ENCODE results near the gene C1QTNF9.
"Not testable (repeated sequence)": the region's sequence is repeated elsewhere in the genome, so short reads cannot be mapped to it uniquely, and the experiment has no call there.

Gene C1QTNF9

DNA sequence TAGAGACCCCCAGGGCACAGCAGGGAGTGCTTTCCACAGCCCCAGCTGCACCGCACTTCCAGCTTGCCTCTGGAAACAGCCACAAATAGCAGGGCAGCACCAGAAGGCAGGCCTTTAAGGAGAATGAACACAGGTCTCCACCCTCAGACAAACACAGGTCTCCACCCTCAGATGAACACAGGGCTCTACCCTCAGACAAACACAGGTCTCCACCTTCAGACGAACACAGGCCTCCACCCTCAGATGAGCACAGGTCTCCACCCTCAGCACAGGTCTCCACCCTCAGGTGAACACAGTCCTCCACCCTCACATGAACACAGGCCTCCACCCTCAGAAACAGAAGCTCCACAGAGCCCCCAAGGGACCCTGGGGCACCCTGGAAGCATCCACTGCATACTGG, 51.7 kb downstream of the C1QTNF9 start:
- DNase-seq (ENCODE audit: low read depth in 3 of 3) = no peak

DNA sequence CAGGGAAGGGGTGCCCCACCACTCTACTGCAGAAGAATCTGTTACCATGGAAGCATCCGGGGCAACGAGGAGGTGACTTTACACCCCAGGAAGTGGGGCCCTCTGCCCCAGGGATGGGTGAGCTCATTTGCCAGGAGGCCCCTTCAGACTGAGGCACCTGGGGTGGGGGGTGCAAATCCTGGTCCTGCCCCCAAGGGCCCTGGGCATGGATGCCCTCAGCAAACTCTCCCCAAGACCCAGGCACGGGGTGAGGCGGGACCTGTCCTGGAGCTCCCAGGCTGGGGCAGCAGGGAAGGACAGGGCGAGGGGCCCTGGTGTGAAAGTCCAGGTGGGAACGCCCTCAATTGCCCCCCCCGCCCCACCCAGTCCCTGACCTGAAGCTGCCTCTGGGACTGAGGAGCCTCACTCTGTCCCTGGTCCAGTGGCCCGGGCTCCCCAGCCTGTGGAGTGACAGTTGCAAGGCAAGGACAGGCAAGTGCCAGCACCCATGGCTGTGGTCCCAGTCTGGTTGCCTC, 52.5 kb downstream of the C1QTNF9 start:
- DNase-seq (ENCODE audit: low read depth in 3 of 3) = no peak

DNA sequence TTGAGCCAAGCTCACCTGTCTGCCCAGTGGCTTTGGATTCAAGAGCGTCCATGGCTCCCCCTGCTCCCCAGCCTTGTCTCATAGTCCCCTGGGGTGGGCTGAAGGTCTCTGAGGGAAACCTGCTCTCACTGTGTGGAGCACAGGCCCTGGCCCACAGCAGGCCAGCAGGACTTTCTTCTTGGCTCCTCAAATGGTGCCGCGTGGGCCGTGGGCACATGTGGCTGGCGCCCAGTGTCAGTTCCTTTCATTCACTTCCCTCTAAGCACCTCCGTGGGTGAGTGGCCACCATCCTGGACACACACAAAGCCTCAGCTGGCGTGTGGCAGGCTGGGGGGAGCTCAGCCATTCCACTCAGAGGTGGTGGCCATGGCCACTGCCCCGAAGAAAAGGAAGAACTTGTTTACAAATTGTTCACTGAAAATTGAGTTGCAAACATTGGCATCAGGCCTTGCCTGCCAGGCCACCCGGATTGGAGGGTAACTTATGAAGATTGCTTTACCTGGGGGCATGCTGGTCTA, 53.1 kb downstream of the C1QTNF9 start:
- no peak for DNase-seq (ENCODE audit: low read depth in 3 of 3)

DNA sequence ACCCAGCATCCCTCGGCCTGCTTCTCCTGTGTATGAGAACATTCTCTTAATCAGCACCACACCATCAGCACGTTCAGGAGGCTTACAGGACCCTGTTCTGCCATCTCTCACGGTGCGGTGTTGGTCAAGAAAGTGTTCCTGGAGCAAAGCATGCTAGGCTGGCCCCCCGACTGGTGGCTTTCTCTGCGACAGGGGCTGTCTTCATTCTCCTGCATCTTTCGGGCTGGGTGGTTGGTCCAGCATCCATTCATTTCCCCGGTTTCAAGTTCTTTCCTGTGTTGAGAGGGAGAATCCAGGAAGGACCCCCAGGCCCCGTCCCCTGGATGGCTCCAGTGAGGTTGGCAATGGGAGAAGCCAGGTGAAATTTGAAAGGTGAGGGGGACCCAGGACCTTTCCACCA, 55.8 kb downstream of the C1QTNF9 start:
- no peak for DNase-seq (ENCODE audit: low read depth in 3 of 3)

DNA sequence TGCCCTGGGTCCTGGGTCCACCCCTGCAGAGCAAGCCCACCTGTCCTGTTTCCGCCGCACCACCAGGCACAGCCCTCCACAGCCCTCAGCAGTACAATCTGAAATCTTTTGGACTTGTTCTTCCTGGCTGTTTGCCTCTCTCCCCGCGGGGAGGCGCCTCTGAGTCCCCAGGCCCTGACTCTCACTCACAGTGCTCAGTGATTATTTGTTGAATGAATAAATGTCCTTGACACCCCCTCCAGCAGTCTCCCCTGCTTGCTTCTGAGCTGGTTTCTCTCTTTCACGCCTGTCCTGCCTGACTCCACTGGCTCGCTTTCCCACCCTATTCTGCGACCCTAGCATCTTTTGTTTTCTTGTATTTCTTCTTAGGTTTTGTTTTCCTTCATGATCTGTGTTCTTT, 56.9 kb downstream of the C1QTNF9 start:
- DNase-seq (ENCODE audit: low read depth in 3 of 3) = not testable (repeated sequence)

DNA sequence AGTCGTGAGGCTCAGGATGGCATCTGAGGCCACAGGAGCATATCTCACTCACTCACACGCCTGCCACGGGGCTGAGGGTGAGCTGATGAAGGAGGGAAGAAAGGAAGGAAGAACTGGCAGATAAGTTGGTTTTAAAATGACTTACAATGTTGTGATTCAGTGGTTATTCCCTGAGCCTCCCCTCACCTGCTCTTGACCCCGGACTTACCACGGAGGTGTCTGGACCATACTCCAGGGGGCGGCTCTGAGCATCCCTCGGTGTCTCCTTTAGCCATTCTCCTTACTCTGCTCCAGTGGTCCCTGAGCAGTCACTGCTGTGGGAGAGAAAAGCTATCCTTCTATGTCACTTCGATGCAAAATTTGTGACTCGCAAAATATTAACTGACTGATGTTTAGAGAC, 61.9 kb downstream of the C1QTNF9 start:
- DNase-seq (ENCODE audit: low read depth in 3 of 3) = not testable (repeated sequence)

Data from stimulated activated CD4-positive, alpha-beta T cell treated with anti-CD3 and anti-CD28 coated beads, TNF-alpha, amount 100 ng/mL, for 4 hours (primary cell).